H1 (cell line): ENCODE measurements around the gene DUSP9. TPM values are rescaled to one million over a fixed set of nuclear protein-coding genes. Genes with fewer than 3 reads are reported as not detected.

Source experiments
- CTCF ChIA-PET: fragments of 300-600 bp; sonication (Branson Sonifier 250); formaldehyde crosslinking; loops from one replicate; lab custom pipeline; 2021; ENCODE audit not compliant: partially characterized antibody; lab: Charles Lee
- POLR2A ChIA-PET: fragments of 300-600 bp; sonication (Branson Sonifier 250); formaldehyde crosslinking; loops from one replicate; lab custom pipeline; 2021; ENCODE audit warnings: inconsistent platforms; ENCODE audit not compliant: partially characterized antibody; lab: Charles Lee
- DNase-seq, 2 experiments: peaks; one replicate each; pipeline versions ENCODE4 v3.0.0 to v3.0.0-alpha.2; 2010 to 2022; ENCODE audit warnings: low spot score in 2 of 2, low read depth in 1 of 2, mixed read lengths in 1 of 2
- FAIRE-seq: peaks from 2 replicates; lab custom pipeline; 2011; peaks lifted over from hg19 to GRCh38; lab: Jason Lieb, UNC
- H2AFZ ChIP-seq: 2 replicates; pipeline ENCODE4 v1.8.1; 2012; ENCODE audit warnings: low read length, inconsistent platforms
- H2AK5ac ChIP-seq: 2 replicates; pipeline ENCODE4 v1.6.1; 2013; ENCODE audit warnings: low read depth, low read length
- H2BK120ac ChIP-seq: replicated peaks from 2 replicates; pipeline ENCODE3; 2013; ENCODE audit warnings: low read depth, low read length, inconsistent platforms
- H2BK12ac ChIP-seq: 2 replicates; pipeline ENCODE4 v1.6.1; 2013; ENCODE audit warnings: low read depth, low read length
- H2BK15ac ChIP-seq: 2 replicates; pipeline ENCODE4 v1.6.1; 2013; ENCODE audit warnings: low read length
- H2BK20ac ChIP-seq: 2 replicates; pipeline ENCODE4 v1.6.1; 2013; ENCODE audit warnings: low read length
- H2BK5ac ChIP-seq: 2 replicates; pipeline ENCODE4 v1.6.1; 2013; ENCODE audit warnings: low read depth, low read length
- H3K14ac ChIP-seq: 2 replicates; pipeline ENCODE4 v1.6.1; 2013; ENCODE audit warnings: inconsistent platforms; ENCODE audit not compliant: insufficient read length
- H3K18ac ChIP-seq: 2 replicates; pipeline ENCODE4 v1.6.1; 2013; ENCODE audit warnings: low read length; ENCODE audit errors: extremely low read depth
- H3K23ac ChIP-seq: 2 replicates; pipeline ENCODE4 v1.6.1; 2013; ENCODE audit warnings: inconsistent platforms; ENCODE audit not compliant: insufficient read length
- H3K23me2 ChIP-seq: 2 replicates; pipeline ENCODE4 v1.6.1; 2013; ENCODE audit warnings: low read depth, low read length
- H3K27ac ChIP-seq: 2 replicates; pipeline ENCODE4 v1.6.1; 2011; ENCODE audit warnings: low read depth, low read length, inconsistent platforms
- H3K27me3 ChIP-seq, 4 experiments: replicated peaks in 1 of 4; 1 replicate in 1 of 4; 2 replicates in 3 of 4; pipeline versions ENCODE4 v1.6.1 to v1.8.1; 2011 to 2013; ENCODE audit warnings: low read length in 3 of 4, mild to moderate bottlenecking in 3 of 4, inconsistent platforms in 2 of 4, mixed read lengths in 2 of 4, moderate library complexity in 1 of 4; ENCODE audit not compliant: control insufficient read depth in 3 of 4, insufficient read depth in 3 of 4; ENCODE audit errors: extremely low read depth in 1 of 4
- H3K36me3 ChIP-seq, 4 experiments: 2 replicates each; pipeline versions ENCODE4 v1.6.1 to v1.8.1; 2011 to 2013; ENCODE audit warnings: mild to moderate bottlenecking in 4 of 4, low read length in 3 of 4, moderate library complexity in 2 of 4, control low read depth in 1 of 4, inconsistent platforms in 1 of 4; ENCODE audit not compliant: insufficient read depth in 4 of 4, control insufficient read depth in 2 of 4
- H3K4ac ChIP-seq: replicated peaks from 2 replicates; pipeline ENCODE3; 2013; ENCODE audit warnings: low read length, low read depth, mixed read lengths, inconsistent platforms; ENCODE audit not compliant: insufficient read length
- H3K4me1 ChIP-seq, 4 experiments: replicated peaks in 1 of 4; 1 replicate in 1 of 4; 2 replicates in 3 of 4; pipeline versions ENCODE4 v1.6.1 to v1.8.1; 2011 to 2013; ENCODE audit warnings: low read length in 3 of 4, inconsistent platforms in 2 of 4, mixed read lengths in 1 of 4; ENCODE audit not compliant: insufficient read depth in 4 of 4, control insufficient read depth in 3 of 4
- H3K4me2 ChIP-seq, 2 experiments: 2 replicates each; pipeline versions ENCODE4 v1.6.1 to v1.8.1; 2011 to 2013; ENCODE audit warnings: low read depth in 2 of 2, low read length in 2 of 2, control low read depth in 1 of 2, inconsistent platforms in 1 of 2, mild to moderate bottlenecking in 1 of 2; ENCODE audit not compliant: insufficient read depth in 1 of 2
- H3K4me3 ChIP-seq, 4 experiments: fragments of 200-600, 300-600 bp in 1 of 4; sonication (generic), shearing (Covaris generic), sonication (Bioruptor Twin) in 1 of 4; 2 replicates each; pipeline versions ENCODE4 v1.5.1 to v1.8.1; 2011 to 2016; ENCODE audit warnings: low read length in 4 of 4, low read depth in 3 of 4, control low read depth in 2 of 4, inconsistent platforms in 2 of 4, mild to moderate bottlenecking in 2 of 4, mixed read lengths in 1 of 4, moderate library complexity in 1 of 4; ENCODE audit not compliant: insufficient read depth in 2 of 4; ENCODE audit errors: extremely low read depth in 1 of 4
- H3K56ac ChIP-seq: replicated peaks from 2 replicates; pipeline ENCODE3; 2013; ENCODE audit warnings: low read depth, mild to moderate bottlenecking, mixed read lengths, low read length, inconsistent platforms; ENCODE audit not compliant: insufficient read length
- H3K79me1 ChIP-seq: 2 replicates; pipeline ENCODE4 v1.6.1; 2013; ENCODE audit warnings: low read depth, low read length, control low read depth
- H3K79me2 ChIP-seq, 2 experiments: 2 replicates each; pipeline versions ENCODE4 v1.6.1 to v1.8.1; 2012 to 2013; ENCODE audit warnings: low read length in 2 of 2, mild to moderate bottlenecking in 2 of 2, inconsistent platforms in 1 of 2; ENCODE audit not compliant: insufficient read depth in 2 of 2, control insufficient read depth in 1 of 2
- H3K9ac ChIP-seq, 4 experiments: replicated peaks in 1 of 4; 1 replicate in 1 of 4; 2 replicates in 3 of 4; pipeline versions ENCODE4 v1.6.1 to v1.8.1; 2011 to 2013; ENCODE audit warnings: low read depth in 3 of 4, low read length in 3 of 4, control low read depth in 2 of 4, mild to moderate bottlenecking in 2 of 4, moderate library complexity in 2 of 4, inconsistent platforms in 1 of 4; ENCODE audit errors: extremely low read depth in 1 of 4
- H3K9me3 ChIP-seq, 2 experiments: 2 replicates each; pipeline versions ENCODE4 v1.6.1 to v1.8.1; 2012 to 2013; ENCODE audit warnings: mild to moderate bottlenecking in 2 of 2, moderate library complexity in 2 of 2, control low read depth in 1 of 2, inconsistent platforms in 1 of 2, low read depth in 1 of 2, low read length in 1 of 2, mixed read lengths in 1 of 2; ENCODE audit not compliant: insufficient read depth in 2 of 2
- H4K20me1 ChIP-seq, 2 experiments: replicated peaks in 1 of 2; 2 replicates each; pipeline versions ENCODE3 to v1.8.1; 2011 to 2013; ENCODE audit warnings: inconsistent platforms in 2 of 2, low read length in 2 of 2, mild to moderate bottlenecking in 1 of 2; ENCODE audit not compliant: insufficient read depth in 2 of 2, control insufficient read depth in 1 of 2
- H4K5ac ChIP-seq: 2 replicates; pipeline ENCODE4 v1.6.1; 2013; ENCODE audit warnings: low read length, low read depth, mixed read lengths, inconsistent platforms; ENCODE audit not compliant: insufficient read length
- H4K8ac ChIP-seq: 2 replicates; pipeline ENCODE4 v1.8.0; 2013; ENCODE audit warnings: mild to moderate bottlenecking, moderate library complexity, low read length, inconsistent platforms; ENCODE audit not compliant: insufficient read depth; ENCODE audit errors: extremely low read depth
- H4K91ac ChIP-seq: replicated peaks from 2 replicates; pipeline ENCODE3; 2013; ENCODE audit warnings: low read length, mixed read lengths, inconsistent platforms; ENCODE audit not compliant: insufficient read length
- CBX5 ChIP-seq: fragments of 300-800, 300-1000 bp; sonication (generic); IDR thresholded peaks from 2 replicates; pipeline ENCODE4 v1.7.1; 2016; ENCODE audit warnings: antibody characterized with exemption, low read length, low read depth
- EZH2 ChIP-seq: fragments of 200-600 bp; sonication (generic); IDR thresholded peaks from 2 replicates; pipeline ENCODE4 v1.7.1; 2012; ENCODE audit warnings: low read depth, mild to moderate bottlenecking, moderate library complexity, low read length, inconsistent platforms; ENCODE audit not compliant: severe bottlenecking
- WGBS, 2 experiments: shearing (Covaris generic) in 1 of 2; methylation state at CpG; one replicate each; pipeline versions ENCODE4 v1.1.6 to v1.1.7; 2013 to 2015; ENCODE audit warnings: low lambda C conversion rate in 2 of 2, mixed read lengths in 2 of 2, inconsistent platforms in 1 of 2, low coverage in 1 of 2, missing lambda C conversion rate in 1 of 2; ENCODE audit not compliant: insufficient replicate concordance in 2 of 2, insufficient coverage in 1 of 2, insufficient read length in 1 of 2; ENCODE audit errors: extremely low coverage in 1 of 2, missing lambda C conversion rate in 1 of 2; 5-methylcytosine and 5-hydroxymethylcytosine counted together
- polyA plus RNA-seq, 7 experiments: library from polyadenylated mRNA; depleted of rRNA in 3 of 7; stranded (reverse) in 5 of 7; unstranded in 2 of 7; fragments of >200 nt in 5 of 7; fragments of 200-250 nt in 2 of 7; gene quantifications; 1 replicate in 5 of 7; 2 replicates in 1 of 7; 4 replicates in 1 of 7; pipeline versions ENCODE4 v1.2.1 to v1.2.3, GENCODE V29; 2011 to 2013; ENCODE audit warnings: missing spikeins in 2 of 7, mixed read lengths in 2 of 7
- total RNA-seq: library from RNA; stranded (reverse); fragmentation: NEBNext Ultra II Directional; extraction: Animal tissue kit (Norgen Biotek cat#: 25700); gene quantifications from 2 replicates; pipeline ENCODE4 v1.2.1, GENCODE V29; 2021

The DUSP9 gene
- total and polyA plus RNA-seq, 2 of the 8 experiments (the other 6 are each of a cell fraction or from before 2014, with no cell fraction given) = 0.80 to 1.1 TPM

GRCh38 chrX:153608376-153608775, 38.6 kb upstream of the DUSP9 start:
- Histone ChIP-seq H3K79me2 (no peaks in the 10 kb centered on the region), H3K9me3 (no peaks in the 10 kb centered on the region)
- POLR2A ChIA-PET = no interaction called here
- TF ChIP-seq EZH2 = no peak
- TF ChIP-seq CBX5 = no peak
- TF ChIP-seq, all 59 proteins: peak for 0
- DNase-seq = no peak
- H4K91ac ChIP-seq = no peak overlapping the region
- H2AK5ac ChIP-seq = no peak overlapping the region
- 78% methylated on average over 2 of the region's 2 CpGs; no CpG with 5 or more reads in 1 of the 2 experiments for WGBS, 2 experiments
- H2AFZ ChIP-seq = no peak overlapping the region
- no peak overlapping the region for H2BK15ac ChIP-seq
- no peak overlapping the region for H2BK20ac ChIP-seq
- no peak overlapping the region for H4K8ac ChIP-seq
- H3K23ac ChIP-seq = no peak overlapping the region
- H3K27me3 ChIP-seq = peaks cover 0 to 11% (median 8%) of the 10 kb centered on the region in 4 experiments; a peak in 6 of 7 replicates
- no peak overlapping the region for H3K14ac ChIP-seq
- no peak overlapping the region for H3K4ac ChIP-seq
- H4K20me1 ChIP-seq = no peaks in the 10 kb centered on the region
- H2BK120ac ChIP-seq = no peak overlapping the region
- no peak overlapping the region for H4K5ac ChIP-seq
- no peaks in the 10 kb centered on the region for H3K36me3 ChIP-seq
- no peak for FAIRE-seq
- no peak overlapping the region for H3K4me3 ChIP-seq
- H3K4me1 ChIP-seq = no peaks in the 10 kb centered on the region
- H3K4me2 ChIP-seq = no peak overlapping the region
- no peak overlapping the region for H3K56ac ChIP-seq
- H2BK5ac ChIP-seq = no peak overlapping the region
- H3K9ac ChIP-seq = no peak overlapping the region
- H2BK12ac ChIP-seq = no peak overlapping the region
- H3K23me2 ChIP-seq = no peaks in the 10 kb centered on the region
- CTCF ChIA-PET = interaction anchor here (1.4 to 2.8 kb wide), 3 partner anchors 34 to 69 kb away, joined by 4 to 17 read pairs (median 9); no protein-coding TSS in a partner anchor
- no peak overlapping the region for H3K18ac ChIP-seq
- H3K27ac ChIP-seq = no peak overlapping the region
- no peaks in the 10 kb centered on the region for H3K79me1 ChIP-seq
